RCC 7860 (cell line): ENCODE measurements around the gene CPZ.

Experiments
- DNase-seq: peaks from one replicate; pipeline ENCODE4 v3.0.0-alpha.2; 2015; ENCODE audit warnings: low spot score
- FAIRE-seq: peaks from 2 replicates; lab custom pipeline; 2012; peaks lifted over from hg19 to GRCh38; lab: Jason Lieb, UNC

CPZ gene

DNA sequence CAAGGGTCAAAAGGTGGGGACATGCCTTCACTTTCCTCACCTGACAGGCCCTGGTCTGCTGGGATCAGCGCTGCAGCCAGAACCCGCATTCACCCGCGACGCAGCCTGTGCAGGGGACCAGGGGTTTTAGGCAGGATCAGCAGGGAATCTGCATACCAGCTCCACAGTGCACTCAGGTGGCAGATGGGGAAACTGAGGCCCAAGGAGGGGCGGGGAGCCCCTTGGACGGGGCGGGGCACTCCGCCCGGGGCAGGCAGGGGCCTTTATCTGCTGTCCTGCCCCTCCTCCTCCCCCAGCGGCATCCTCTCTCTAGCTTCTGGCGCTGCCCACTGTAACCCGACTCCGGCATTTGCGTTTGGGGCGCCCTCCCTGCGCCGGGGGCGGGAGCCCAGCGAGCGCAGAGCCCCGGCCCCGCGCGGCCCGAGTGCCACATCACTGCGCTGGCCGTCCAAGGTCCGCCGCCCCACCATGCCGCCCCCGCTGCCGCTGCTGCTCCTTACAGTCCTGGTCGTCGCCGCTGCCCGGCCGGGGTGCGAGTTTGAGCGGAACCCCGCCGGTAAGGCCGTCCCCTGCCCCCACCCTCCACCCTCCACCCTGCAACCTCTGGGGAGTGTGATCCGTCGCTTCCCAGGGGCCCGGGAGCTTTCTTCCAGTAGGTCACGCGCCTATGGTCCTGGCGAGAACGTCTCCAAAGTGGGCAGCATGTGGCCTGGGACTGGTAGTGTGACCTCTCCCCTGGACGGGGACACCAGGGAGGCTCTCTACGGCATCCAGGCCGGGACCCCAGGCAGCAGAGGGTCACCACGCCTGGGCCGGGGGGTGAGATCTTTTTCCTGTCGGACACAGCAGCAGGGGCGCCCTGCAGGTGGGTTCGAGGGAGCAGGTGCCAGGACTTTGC lies at the start of gene CPZ:
TSS of gene CPZ (plus strand) at position 400 of the 898 bp plus-strand sequence. CDS start at position 469, 69 bp downstream.
- DNase-seq (no peak), FAIRE-seq (no peak)

DNA sequence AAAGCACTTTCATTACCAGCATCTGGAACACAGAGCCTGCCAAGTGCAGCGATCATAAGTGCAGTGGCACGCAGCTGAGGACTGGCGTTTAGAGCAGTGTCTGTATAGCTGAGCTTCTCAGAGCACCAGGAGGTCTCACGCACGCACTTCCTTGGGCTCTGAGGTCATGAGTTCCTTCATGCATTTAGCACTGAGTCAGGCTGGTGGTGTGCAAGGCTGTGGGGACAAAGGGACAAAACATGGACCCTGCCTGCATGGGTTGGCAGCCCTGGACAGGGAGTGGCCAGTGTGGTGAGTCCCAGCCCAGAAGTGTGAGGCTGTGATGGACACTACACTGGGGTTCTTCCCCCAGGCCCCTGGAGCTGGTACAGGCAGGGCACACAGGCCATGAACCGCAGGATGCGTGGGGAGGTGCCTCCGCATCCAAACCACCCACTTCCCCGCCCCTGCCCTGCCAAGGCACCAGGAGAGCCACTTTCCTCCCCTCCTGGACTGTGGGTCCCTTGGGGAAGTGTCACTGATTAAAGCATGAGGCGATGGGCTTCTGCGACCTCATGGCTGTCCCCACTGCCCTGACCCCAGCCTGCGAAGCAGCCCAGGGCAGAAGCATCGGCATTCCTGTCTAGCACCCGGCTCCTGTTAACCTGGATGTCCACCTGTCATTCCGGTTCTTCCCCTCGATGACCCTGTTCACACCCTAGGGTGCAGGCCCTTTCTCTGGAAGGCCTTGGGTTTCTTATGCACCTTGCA lies 49.6 kb upstream of the CPZ start:
- peak; percentile 76 for DNase-seq
- no peak for FAIRE-seq

DNA sequence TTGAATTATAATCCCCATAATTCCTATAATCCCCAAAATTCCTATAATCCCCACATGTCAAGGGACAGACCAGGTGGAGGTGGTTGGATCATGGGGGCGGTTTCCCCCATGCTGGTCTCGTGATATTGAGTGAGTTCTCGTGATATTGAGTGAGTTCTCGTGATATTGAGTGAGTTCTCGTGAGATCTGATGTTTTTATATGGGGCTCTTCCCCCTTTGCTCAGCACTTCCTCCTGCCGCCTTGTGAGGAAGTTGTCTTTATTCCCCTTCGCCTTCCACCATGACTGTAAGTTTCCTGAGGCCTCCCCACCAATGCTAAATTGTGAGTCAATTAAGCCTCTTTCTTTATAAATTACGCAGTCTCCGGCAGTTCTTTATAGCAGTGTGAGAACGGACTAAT lies 48.9 kb upstream of the CPZ start:
- DNase-seq (no peak), FAIRE-seq (no peak)

DNA sequence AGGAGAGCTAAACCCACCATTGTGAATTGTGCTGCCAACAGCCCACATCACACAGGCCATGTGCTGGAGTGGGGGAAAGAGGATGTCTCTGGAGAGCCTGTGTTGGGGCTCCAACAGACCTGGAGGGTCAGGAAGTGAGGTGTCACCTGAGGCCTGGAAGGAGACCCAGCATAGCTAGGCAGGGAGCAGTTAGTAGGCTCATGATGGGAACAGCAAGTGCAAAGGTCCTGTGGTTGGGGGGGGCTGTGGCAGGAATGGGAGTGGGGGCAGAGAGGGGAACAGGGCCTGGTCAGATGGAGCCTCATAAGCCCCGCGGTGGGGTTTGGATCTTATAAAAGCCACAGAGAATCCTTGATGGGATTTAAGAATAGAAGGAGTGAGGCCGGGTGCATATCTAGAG lies 48.3 kb upstream of the CPZ start:
- DNase-seq (no peak), FAIRE-seq (no peak)

DNA sequence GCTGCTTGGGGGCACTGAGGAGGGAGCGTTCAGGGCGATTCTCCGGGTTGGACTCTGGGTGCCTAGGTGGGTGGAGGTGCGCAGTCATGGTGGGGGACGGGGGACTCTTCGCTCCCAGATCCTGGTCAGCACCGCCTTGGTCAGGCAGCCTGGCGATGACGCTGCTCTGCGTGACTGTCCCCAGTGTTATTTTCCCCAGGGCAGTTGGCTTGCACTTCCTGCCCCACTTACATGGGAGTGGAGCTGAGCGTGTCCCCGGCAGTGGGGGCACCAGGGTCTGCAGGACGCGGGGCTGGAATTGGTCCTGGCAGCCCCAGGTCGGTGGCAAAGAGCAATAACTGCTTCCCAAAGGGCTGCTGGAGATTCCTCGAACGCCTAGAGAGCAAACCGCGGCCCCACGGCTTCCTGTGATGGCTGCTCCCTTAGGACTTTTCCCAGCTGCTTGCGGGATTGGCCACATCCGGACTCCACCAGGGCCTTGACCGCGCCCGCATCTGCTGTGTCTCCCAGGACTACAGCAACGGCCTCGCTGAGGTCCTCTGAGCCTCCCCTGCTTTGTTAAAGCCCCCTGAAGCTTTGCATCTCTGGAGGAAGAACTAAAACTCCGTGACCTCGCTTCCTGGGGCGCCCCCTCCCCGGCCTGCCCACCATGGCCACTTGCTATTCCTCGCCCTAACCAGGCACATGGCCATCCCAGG lies 47.7 kb upstream of the CPZ start:
- FAIRE-seq (no peak), DNase-seq (no peak)

DNA sequence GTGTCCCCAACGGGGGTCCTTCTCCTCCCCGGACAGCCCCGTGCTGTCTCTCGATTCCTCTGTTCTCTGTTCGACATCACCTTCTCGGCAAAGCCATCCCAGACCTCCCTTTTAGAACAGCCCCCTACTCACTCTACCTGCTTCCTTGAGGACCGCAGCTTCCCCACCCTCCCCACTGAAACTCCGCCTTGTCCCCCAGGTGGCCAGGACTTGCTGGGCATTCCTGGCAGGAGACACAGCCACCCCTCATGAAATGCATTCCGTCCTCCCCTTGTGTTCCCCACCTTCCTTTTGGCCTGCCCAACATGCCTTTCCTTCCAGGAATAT lies 47.2 kb upstream of the CPZ start:
- FAIRE-seq: no peak
- DNase-seq: no peak

DNA sequence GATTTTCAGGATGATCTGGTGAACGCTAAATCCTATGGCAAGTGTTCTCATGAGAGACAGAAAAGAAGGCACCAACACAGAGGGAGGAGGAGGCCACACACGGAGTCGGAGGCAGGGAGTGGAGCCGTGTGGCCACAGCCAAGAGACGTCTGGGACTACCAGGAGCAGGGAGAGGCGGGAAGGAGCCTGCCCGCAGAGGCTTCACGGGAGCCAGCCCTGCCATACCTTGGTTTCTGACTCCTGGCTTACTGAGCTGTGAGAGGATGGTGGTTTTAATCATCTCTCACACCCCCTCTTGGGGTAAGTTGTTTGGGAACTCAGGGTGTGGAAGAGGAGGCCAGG lies 45.8 kb upstream of the CPZ start:
- DNase-seq (no peak), FAIRE-seq (no peak)

DNA sequence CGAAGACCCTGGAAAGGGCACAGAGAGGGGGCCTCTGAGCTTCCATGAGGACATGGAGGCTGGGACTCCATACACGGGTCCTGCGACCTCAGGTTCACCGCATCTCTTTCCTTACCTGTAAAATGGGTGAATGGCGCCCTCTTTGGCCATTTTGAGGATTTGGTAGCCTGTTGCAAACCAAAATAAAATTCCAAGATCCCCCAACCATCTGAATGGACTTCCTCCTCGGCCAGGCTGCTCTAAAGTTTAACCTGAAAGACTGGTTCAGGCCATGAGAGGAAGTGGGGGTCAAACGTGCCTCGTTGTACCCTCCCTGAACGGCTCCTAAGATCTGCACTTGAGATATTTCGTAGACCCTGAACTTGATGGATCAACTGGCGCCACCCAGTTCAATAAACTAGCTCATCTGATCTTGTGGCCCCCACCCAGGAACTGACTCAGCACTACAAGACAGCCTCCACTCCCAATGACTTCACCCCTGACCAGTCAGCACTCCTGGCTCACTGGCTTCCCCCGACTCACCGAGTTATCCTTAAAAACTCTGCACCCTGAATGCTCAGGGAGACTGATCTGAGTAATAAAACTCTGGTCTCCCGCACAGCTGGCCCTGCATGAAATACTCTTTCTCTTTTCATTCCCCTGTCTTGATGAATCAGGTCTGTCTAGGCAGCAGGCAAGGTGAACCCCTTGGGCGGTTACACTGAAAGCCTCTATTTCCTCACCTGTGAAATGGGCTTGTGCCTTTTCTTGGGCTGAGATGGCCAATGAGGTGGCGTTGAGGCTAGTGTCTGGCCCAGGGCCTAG lies 45.3 kb upstream of the CPZ start:
- FAIRE-seq: no peak
- peak; percentile 67 for DNase-seq

DNA sequence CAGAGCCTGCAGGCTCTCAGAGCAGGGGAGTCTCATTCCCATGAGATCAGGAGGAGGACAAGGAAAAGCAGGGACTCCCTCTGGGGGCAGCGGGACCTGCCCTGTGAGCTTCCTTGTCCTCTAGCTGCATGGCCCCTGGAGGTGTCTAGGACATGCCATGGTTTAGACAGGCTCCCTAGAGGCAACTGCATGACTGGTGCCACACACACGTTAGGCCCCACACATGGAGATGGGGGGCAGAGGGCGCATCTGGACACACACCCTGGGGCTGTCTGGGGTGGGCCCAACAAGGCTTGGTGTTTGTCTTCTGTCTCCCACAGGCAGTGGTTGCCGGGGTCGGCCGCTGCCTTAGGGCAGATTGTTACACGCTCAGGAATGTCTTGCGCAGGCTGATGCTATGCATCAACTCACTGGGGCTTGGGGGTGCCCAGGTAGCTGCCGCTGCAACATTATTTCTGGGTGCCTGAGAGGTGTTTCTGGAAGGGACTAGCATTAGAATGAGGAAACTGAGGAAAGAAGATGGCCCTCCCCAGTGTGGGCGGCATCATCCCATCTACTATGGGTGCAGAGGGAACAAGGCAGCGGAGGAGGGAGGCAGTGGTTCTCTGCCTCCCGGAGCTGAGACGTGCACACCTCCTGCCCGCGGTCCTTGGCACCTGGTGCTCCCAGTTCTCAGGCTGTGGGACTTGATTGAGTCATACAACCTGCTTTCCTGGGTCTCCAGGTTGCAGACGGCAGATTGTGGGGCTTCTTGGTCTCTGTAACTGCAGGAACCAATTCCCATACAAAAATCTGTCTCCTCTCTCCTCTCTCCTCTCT lies 44.4 kb upstream of the CPZ start:
- FAIRE-seq: no peak
- no peak for DNase-seq

DNA sequence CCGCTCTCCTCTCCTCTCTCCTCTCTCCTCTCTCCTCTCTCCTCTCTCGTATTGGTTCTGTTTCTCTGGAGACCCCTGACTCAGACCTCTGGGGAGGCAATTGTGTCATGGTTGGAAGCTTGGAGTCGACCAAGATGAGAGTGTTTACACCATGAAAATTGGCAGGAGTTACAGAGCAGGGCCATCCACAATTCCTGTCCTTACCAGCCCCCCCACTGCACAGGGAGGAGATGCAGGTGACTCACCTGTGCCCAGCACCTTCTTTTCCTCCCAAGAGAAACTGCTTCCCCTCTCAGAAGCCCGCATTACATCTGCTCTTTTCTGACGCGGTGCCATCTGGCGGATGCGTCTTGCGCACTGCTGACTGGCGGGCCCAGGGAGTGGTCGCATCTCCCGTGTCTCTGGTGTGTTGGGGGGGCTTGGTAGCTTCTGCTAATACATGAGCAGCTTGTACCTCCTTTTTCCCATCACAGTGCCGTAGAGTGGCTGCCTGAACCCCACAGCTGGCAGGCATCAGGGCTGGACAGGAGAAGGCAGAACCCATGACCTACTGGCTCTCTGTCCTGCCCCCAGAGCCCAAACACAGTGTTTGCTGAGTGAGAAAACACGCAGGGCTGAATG lies 43.7 kb upstream of the CPZ start:
- DNase-seq (no peak), FAIRE-seq (no peak)

DNA sequence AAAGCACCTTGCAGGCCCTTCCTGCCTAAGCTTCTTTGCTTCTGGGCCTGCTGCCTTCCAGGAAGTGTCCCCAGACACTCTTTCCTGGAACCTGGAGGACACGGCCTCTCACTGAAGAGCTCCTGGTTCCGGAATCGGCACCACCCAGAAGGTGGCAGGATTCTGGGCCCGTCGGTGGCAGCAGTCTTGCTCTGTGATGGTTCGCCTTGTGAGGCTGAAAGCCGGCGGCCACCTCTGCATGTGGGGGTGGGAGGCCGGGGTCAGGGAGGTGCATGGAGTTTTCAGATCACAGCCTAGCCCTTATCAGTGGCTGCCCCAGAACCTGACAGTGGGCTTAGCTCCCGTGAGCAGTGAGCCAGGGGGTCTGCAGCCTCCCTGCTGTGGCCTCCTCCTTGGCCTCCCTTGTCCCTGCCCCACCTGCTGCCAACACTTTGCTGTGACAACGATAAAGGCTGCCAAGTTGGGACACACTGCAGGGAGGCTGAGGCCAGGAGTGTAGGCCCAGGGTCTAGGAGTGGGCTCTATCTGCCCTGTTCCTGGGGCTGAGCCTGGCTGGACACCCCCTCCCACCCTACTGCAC lies 43.1 kb upstream of the CPZ start:
- FAIRE-seq (no peak), DNase-seq (no peak)

DNA sequence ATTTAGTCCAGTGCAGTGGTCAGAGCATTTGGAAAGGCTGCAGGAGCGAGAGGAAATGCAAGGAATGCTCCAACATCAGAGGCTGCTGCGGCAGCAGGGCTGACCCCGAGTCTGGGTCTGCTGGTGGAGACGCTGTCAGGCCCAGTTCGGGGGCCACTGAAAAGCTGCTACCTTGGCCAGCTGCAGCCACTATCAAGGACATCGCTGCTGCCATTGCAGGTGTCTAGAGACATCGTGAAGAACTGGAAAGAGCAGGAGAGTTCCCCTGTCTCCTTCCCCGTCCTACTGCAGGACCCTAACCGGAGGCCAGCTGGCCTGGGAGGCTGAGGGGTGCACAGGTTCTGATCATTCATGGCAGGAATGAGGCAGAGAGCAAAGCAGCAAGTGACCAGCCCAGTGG lies 41.9 kb upstream of the CPZ start:
- FAIRE-seq (no peak), DNase-seq (no peak)

DNA sequence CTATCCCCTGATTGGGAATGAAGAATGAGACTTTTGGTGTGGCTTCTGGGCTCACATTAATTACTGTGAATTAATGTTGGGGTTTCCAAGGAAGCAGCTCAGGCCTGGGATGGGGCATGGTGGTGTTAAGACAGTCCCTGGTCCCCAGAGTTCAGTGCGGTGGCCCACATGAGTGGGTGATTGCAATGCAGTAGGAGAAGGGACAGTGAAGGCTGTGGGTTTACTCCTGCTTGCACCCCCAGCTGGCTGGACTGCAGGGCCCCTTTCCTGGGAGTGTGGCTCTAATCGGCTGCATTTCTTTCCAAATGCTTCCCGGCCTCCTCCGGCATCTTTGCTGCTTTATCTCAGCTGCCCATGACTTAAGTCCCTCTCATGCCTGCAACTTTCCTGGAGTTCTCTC lies 40.5 kb upstream of the CPZ start:
- FAIRE-seq: no peak
- no peak for DNase-seq

DNA sequence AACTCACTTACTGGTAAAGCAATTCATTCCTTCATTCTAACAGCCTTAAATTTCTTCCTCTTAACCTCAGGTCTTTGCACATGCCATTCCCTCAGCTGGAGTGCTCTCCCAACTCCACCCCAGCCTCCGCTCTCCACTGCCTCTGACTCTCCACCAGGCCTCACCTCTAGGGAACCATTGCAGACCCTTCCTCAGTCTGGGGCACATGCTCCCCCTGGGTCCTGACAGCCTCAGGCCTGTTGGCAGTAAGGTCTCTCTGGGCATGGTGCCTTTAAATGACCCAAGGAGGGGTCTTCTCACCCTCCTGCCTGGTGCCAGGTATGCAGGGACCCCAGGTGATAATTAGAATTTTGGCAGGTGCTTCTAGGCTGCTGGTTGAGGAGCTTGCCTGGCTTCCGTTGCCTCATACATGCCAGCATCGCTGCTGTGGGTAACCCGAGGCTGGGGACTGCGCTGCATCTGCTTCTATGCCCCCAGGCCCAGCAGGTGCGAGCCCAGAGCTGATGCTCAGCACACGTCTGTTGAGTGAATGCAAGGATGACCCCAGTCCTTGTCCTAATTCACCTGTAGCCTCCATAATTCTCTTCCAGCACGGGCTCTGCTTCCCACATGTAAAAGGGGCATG lies 39.9 kb upstream of the CPZ start:
- FAIRE-seq: no peak

DNA sequence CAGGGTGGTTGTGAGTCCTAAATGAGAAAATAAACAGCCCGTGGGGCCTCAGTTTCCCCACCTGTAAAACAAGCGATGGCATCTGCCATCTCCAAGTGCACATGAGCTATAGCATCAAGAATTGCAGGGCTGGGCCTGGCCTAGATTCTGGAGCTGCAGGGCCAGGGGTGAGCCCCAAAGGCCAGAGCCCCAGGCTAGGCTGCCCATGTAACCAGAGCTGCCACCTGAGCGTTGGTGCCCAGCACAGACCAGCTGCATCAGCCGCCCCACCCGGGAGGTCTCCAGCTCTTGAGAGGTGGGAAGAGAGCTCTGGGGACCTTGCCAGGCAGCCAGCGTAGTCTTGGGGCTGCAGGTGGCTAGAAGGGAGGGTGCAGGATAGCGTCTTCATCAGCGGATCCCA lies 39.3 kb upstream of the CPZ start:
- FAIRE-seq (no peak), DNase-seq (no peak)

More for the DNA sequence above, 39.9 kb upstream of the CPZ start:
- no peak for DNase-seq

DNA sequence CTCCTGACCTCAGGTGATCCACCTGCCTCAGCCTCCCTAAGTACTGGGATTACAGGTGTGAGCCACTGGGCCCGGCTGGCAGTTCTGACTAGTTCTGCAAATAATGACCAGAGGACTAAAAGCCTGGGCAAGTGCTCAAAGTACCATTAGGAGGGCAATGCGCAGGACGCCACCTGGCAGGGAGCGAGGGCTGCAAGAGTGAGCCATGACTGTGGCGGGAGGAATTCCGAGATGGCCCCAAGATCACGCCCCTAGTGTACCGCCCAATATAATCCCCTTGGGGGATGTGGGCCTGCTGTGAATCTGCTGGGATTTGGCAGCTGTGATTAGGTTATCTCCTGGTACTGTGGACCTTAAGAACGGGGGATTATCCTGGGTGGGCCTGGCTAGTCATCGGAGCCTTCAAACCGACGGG lies 38.6 kb upstream of the CPZ start:
- DNase-seq: no peak
- FAIRE-seq: no peak

DNA sequence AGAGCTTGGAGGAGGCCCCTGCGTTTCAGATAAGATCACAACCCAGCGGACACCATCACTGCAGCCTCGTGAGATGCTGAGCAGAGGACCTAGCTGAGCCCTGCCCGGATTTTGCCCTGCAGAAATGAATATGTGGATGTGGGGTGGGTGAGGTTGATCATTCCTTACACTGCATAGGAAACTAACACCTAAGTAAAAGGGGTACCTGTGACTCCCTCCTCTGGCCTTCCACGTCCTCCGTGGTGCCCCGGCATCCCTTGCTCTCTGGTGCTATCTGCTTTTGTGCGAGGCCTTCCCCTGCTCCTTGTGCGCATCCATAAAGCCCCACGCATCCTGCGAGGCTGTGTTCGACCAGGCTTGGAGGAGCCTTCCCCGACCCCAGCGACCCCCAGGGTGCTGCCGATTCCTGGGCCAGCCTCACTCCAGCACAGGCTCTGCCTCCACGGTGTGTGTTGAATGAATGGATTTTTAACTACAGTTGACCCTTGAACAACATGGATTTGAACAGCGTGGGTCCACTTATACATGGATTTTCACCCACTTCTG lies 37.9 kb upstream of the CPZ start:
- no peak for FAIRE-seq
- DNase-seq: no peak

DNA sequence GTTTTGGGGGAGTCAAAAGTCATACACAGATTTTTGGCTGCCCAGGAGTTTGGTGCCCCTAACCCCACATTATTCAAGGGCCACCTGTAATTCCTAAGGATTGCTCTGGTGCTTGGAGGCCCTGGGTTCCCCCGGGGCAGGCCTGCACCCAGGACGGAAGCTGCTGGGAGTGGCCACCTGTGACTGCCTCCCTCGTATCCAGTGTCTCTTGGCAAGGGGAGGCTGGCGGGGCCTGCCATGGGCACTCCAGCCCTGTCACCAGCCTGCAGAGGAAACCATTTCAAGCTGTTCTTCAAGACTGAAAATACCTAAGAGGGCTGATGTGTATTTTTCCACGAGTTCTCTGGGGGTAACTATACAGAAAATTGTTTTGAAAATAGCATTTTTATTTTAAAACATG lies 36.8 kb upstream of the CPZ start:
- no peak for FAIRE-seq
- no peak for DNase-seq
